ENCODE data around the gene CACNB1. TPM values are rescaled to one million over a fixed set of nuclear protein-coding genes. Genes with fewer than 3 reads are reported as not detected.

The CACNB1 gene
- total RNA-seq, 1 experiment from 2014 or later = 20.0 TPM

GRCh38 chr17:39229274-39229913 lies 31.9 kb upstream of the CACNB1 start:
- Histone ChIP-seq H3K14ac (ENCODE audit: insufficient read depth, low read length) (no peak overlapping the region), H4K20me1 (ENCODE audit: control insufficient read depth, insufficient read depth, insufficient read length) (no peaks in the 10 kb centered on the region), H3K18ac (ENCODE audit: insufficient read length, low read depth, low read length) (no peak overlapping the region), H2BK20ac (ENCODE audit: low read depth, low read length, poor library complexity, severe bottlenecking) (no peak overlapping the region), H3K23me2 (ENCODE audit: insufficient read length, low read depth, low read length, poor library complexity, severe bottlenecking) (peaks cover 18% of the 10 kb centered on the region), H3K56ac (ENCODE audit: insufficient read length, low read depth, low read length) (no peak overlapping the region), H4K5ac (ENCODE audit: insufficient read length, low read depth, low read length) (no peak overlapping the region), H4K8ac (replicated peaks; ENCODE audit: insufficient read length, low read depth, low read length) (no peak overlapping the region), H3K79me1 (ENCODE audit: insufficient read depth, low read depth, low read length, poor library complexity, severe bottlenecking) (no peaks in the 10 kb centered on the region), H2AK5ac (ENCODE audit: insufficient read length, low read length) (no peak overlapping the region), H3K4me1 (ENCODE audit: insufficient read depth, low read length) (no peaks in the 10 kb centered on the region), H4K91ac (ENCODE audit: insufficient read length, low read depth, low read length) (no peak overlapping the region), H3K9me3 (ENCODE audit: control insufficient read depth, low read depth, low read length) (no peaks in the 10 kb centered on the region), H3K27me3 (ENCODE audit: insufficient read depth, low read length) (peaks cover 13% of the 10 kb centered on the region; the same call in 1 of the 2 replicates), H3K4me2 (ENCODE audit: insufficient read depth, insufficient read length, low read length) (no peak overlapping the region), H3K23ac (ENCODE audit: insufficient read length, low read depth, low read length) (no peak overlapping the region), H2BK12ac (ENCODE audit: insufficient read length, low read depth, low read length) (no peak overlapping the region), H2BK5ac (ENCODE audit: insufficient read length, low read length) (no peak overlapping the region), H3T11ph (ENCODE audit: low read length) (no peak overlapping the region), H3K9ac (ENCODE audit: extremely low read depth, insufficient read length, low read length) (no peak overlapping the region), H3K4ac (ENCODE audit: low read depth, low read length) (no peak overlapping the region), H2BK15ac (ENCODE audit: low read depth, low read length) (no peak overlapping the region), H3K79me2 (ENCODE audit: insufficient read depth, low read length) (no peaks in the 10 kb centered on the region), H2AFZ (ENCODE audit: low read length) (no peak overlapping the region), H3K27ac (ENCODE audit: insufficient read length, low read depth, low read length) (no peak overlapping the region), H2BK120ac (ENCODE audit: low read depth, low read length, poor library complexity, severe bottlenecking) (no peak overlapping the region)
- Mint-ChIP-seq H3K27me3 (ENCODE audit: low read depth) (peaks cover 41% of the 10 kb centered on the region), H3K4me1 (peaks cover 20 to 27% of the 10 kb centered on the region in 2 experiments), H3K4me3 (no peak overlapping the region), H3K27ac (peak overlapping the region in 2 of 3 experiments; percentile 13 to 36; a peak in 2 of 7 replicates), H3K36me3 (ENCODE audit: insufficient read depth in 1 of 3, low read depth in 3 of 3) (no peaks in the 10 kb centered on the region), H3K9me3 (no peaks in the 10 kb centered on the region)
- no peak for TF ChIP-seq CTCF (conservative IDR thresholded peaks at IDR 0.05)
- no peak for DNase-seq
- no CpG with 5 or more reads among the region's 11 CpGs for WGBS (ENCODE audit: extremely low coverage, insufficient read length, low lambda C conversion rate)

Data from H9 (cell line).